CD4-positive, alpha-beta T cell treated with Interleukin-17A for 4 hours (primary cell): ENCODE data around the gene MYMK.

Source experiments
- DNase-seq: peaks from one replicate; pipeline ENCODE4 v3.0.0-alpha.2; 2020; ENCODE audit warnings: mixed read lengths

The MYMK gene

DNA sequence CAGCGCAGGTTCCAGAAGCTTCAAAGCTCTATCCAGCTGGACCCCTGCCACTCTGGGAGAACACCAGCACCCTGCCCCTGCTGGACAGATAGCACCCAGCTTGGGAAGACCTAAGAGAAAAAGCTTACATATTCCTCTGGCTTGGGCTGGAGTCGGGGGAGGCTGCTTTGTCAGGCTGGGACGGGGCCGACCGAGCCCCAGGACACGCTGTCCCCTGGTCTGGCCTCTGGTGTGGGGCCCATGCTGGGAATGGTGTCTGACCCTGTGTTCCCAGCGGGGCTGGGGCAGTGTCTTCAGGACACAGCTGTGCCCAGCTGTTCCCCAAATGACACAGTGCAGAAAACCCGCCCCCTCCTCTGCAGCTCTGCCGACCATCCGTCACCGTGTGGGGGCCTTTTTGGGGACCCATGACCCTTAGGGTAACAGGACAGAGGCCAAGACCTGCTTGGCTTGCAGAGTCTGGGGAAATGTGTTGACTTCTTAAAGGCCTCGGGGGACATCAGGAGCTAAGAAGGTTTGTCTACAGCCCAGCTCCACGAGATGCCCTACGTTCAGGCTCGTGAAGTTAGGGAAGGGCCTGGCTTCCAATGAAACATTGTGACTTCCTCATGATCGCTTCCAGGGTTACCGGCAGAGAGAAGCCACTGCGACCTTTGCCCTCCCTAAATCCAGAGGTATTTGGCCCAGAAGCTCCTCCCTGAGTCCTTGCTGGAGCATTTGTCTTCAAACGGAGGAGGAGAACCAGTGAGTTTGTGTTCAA is 25.4 kb downstream of the MYMK start:
- no peak for DNase-seq

DNA sequence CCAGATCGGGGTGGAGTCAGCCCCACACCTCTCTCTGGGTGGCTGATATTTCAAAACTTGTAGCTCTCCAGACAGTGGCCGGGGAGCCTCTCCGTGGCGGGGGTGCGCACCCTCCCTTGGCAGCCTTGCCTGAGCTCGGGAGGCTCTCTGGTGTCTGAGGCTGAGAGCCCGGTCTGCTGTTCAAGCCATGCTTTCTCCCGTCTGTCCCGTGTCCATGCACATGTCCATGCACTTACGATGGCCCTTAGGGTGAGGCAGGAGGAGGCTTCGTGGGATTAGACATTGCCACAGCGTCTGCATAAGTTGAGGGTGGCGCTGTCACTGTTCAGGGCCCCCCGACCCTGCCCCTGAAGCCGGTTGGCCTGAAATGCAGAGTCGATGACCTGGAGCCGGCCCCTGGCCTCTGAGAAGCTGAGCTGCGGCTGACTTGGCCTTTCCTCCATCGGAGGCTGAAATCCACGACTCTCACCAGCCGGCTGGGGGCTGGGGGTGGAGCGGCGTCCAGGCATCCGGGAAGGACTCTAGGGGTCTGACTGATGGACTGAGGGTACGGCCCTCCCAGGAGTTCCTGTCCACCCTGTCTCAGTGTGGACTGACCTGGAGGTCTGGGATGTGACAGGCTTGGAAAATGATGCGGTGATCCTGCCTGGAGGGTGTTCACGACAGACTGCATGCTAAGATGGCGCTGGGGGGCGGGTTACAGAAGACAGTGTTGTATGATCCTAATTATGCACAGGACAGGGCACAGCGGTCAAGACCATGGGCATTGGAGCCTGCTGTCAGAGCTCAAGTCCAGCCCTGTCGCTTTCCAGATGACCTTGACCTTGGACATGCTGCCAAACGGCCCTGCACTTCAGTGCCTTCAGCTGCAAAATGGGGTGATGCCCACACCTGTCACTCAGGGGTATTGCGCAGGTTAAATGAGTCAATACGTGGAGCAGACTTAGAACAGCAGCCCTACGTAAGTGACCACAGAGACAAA is 27.6 kb downstream of the MYMK start:
- no peak for DNase-seq

- DNase-seq: no peak
Measured at GRCh38 chr9:133495327-133496293, 29.1 kb downstream of the MYMK start.

GRCh38 chr9:133494636-133495326 is 30.0 kb downstream of the MYMK start:
- no peak for DNase-seq

DNA sequence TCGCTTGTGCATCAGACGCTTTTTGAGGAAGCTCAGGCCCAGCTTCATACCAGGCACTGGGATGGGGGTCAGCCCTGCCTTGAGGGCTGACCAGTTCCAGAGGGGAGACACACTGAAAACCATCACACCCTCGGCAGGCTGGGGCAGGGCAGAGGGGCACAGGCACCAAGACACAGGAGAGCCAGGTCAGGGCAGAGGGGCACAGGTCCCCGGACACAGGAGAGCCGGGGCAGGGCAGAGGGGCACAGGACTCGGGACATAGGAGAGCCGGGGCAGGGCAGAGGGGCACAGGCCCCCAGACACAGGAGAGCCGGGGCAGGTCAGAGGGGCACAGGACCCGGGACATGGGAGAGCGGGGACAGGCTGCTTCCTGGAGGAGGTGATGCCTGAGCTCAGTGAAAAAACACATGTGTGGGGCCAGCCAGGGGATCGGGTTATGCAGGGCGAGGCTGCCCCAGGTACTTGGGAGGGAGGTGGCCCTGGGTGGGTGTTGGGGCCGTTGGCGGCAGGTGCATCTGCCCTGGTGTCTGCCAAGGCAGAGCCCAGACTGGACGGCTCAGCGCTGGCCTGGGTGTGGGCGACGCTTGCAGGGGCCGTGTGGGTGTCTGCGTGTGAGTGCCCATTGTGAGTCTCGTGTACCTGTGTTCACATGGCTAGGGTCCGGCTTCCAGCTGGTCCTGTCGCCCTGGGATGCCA is 30.8 kb downstream of the MYMK start:
- no peak for DNase-seq

- DNase-seq: no peak
Measured at GRCh38 chr9:133493428-133493827, 31.3 kb downstream of the MYMK start.

DNA sequence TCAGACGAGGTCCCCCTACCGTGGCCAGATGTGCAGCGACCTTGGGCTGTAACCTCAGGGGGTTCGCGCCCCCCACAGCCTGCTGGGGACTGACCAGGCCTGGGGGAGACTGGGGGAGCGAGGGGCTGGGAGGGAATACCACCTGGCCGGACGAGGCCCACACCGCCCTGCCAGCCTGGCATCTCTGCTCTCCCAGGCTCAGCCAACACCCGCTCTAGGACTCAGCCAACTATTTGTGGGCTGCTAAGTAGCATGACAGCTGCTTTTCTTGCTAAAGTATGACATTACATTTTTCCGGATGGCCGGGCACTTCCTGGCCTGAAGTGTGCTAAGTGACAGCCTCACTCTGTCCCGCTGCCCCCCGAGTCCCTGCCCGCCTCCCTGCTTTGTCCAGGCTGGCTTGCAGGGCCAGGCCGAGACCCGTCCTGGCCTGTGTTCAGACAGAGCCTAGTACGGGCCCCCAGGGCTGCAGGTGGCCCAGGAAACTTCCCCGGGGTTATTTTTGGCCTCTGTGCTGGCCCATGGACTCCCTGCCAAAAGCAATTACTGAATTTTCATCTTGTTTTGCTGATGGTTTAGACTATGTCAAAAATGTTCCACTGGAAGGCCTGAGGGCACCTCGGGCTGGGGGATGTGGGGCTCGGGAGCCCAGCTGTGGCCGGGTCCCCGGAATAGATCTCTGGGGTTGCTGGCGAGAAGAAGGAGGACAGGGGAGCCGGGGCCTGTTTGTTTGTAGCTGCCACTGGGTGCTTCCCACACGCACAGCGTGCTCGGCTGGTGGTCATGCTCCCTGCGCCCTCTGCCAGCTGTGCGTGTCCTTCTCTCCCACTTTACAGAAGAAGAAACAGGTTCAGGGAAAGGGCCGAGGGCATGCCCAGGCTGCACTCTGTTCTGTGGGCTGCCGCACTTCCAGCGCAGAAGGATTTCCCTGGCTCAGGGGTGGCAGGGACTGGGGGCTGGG is 32.4 kb downstream of the MYMK start:
- DNase-seq: no peak

GRCh38 chr9:133491656-133491925 is 33.2 kb downstream of the MYMK start:
- no peak for DNase-seq

GRCh38 chr9:133490865-133491655 is 33.7 kb downstream of the MYMK start:
- DNase-seq: no peak

- DNase-seq: no peak
Measured at GRCh38 chr9:133490201-133490681, 34.5 kb downstream of the MYMK start.

DNA sequence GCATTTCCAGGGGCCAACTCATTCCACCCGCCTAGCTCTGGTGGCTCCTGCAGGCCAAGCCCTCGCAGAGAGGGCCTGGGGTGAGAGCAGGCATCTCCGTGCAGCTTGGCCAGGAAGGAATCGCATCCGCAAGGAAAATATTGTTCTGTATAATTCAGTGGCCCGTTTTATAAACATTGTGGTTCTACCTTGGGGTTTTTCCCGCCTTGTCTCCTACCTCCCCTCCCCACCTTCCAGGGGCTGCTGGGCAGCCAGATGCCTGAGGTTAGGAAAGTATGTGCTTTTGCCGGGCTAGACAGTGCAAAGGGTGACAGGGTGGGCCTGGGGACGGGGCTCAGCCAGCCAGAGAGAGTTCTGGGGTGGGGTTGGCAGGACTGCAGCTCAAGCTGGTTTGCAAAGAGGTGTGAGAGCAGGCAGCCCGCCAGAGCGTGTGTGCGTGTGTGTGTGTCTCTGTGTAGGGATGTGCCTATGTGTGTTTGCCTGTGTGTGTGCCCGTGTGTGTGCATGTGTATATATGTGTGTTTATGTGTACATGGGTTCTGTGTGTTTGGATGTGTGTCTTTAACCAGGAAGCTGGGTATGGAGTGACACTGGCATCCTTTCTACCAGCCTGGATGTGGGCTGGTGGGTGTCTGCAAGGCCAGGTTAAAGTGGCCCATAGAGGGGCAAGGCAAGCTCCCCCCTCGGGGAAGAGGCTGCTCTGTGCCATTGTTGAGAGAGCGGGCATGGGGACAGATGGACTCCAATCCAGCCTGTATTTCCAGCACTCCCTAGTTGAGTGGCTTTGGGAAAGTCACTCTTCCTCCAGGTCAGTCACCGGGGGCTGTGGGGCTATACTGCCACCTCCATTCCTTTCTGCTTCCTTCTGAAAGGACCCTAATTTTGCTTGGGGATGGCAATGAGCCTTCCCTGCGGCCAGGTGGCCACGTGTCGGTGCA is 35.2 kb downstream of the MYMK start:
- no peak for DNase-seq

DNA sequence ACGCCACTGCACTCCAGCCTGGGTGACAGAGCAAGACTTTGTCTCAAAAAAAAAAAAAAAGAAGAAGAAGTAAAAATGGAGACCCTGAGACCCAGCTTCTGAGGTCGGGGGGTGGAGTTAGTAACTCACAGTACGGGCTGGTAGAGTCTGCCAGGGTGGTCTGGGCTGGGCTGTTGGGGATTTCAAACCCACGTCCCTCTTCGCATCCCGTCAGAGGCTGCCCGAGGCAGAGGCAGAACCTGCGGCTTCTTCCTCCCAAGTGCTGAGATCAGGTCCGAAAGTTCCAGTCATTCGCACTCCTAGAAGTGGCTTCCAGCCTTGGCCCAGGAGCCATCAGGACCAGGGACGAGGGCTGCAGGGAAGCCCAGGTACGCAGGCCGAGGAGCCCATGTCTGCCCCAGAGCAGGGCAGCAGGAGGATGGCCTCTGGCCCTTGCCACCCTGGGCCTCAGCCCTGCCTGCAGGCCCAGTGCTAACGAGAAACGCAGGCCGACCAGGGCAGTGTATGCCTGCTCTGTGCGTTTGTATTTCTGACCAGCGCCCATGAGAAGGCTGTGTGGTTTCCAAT is 36.0 kb downstream of the MYMK start:
- DNase-seq: no peak

DNA sequence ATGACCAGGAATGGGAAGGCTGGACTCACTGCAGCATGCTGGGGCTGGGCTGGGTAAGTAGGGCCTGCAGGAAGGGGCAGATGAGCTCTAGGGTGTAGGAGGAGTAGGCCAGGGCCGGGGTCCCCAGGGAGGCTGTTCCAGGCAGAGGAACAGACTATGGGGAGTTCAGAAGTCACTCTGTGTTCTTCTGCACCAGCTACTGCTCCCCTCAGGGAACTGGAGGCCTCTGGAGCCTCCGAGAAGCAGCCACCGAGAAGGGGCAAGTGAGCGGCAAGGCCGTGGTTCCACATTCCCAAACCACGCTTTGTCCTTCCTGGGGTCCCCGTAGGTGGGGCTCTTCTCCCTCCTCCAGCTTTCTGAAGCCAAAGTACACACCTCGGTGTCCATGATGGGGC is 37.4 kb downstream of the MYMK start:
- no peak for DNase-seq

DNA sequence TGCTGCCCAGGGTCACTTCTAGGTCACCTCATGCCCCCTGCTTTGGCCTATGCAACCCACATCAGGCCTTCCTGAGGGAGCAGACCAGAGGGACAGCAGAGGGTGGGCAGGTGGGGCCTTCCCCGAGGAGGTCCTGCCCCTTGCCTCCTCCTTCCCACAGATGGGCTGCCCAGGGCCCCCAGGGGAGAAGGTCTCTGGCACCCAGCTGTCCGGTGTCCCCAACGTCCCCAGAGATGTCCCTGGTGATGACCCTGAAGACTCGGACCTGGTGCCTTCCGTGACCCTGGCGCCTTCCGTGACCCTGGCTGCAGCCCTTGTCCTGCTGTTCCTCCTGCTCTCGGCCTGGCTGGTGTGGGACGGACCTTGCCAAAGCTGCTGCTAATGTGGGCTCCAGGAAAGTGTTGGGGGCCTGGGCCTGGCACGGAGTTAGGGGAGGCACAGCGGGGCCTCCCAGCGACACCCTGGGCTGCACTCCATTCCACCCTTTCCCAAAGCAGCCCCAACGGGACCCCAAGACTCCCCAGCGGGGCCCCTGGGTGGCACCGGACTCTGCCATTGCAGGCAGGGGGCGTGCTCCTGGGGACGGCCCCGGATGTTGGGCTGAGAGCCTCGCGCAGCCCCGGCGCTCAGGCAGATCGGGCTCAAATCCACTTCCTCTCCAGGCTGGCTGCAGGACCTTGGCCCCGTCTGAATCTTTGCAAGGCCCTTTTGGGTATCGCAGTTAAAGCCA is 39.1 kb downstream of the MYMK start:
- peak; percentile 32 for DNase-seq

DNA sequence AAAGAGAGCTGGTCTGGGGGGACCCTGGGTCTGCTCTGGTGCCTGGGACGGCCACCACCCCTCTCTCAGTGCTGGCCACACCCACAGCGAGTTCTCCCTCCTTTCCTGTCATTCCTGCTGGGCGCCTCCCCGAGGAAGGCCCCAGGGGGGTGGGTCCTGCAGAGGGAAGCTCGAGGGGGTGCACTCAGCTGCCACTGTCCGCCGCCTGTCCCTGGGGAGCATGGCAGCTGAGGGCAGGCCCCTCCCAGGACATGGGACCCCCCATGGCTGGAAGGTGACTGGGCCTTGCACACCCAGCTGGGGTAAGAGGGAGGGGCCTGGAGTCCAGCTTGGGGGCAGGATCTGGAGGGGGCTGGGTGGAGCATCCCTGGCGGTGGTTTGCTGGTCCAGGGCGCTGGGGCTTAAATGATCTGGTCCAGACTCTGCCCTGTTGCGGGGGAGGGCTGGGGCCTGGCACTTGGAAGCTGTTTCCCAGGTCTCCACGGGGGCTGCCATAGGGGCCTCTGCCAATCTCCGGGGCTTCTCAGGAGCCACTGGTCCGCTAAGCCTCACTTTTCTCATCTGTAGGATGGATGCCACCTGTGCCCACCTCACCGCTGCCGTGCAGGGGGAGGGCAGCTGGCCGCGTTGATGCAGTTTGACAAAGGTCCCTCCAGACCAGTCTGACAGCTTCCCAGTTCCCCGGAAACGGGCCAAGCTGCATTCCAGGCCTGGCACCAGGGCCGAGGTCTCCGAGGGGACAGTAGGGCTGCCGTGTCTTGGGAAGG is 39.9 kb downstream of the MYMK start:
- no peak for DNase-seq

DNA sequence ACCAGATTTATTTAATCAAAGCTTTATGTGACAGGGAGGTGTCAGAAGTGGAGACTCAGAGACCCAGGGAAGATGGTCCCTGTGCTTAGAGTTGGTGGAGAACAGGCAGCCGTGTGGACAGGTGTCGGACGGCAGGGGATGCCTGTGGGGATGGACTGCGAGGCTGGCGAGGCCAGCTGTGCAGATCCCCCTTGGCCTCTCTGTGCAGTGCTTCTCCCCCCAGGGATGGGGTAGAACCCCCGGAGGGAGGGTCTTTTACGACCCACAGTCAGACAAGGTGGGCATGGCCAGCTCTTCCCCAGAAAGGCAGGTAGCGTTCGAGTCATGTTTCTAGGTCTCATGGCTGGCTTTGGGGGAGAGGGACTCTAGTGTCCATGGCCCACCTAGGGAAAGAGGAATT is 41.1 kb downstream of the MYMK start:
- DNase-seq: no peak
